ENCODE results near the gene TNFRSF9. TPM values are rescaled to one million over a fixed set of nuclear protein-coding genes. Genes with fewer than 3 reads are reported as not detected.

The TNFRSF9 gene
- total and polyA plus RNA-seq, 9 of the 15 experiments (the other 6 are each of a cell fraction or from before 2014, with no cell fraction given), result 0.04 to 0.29 (median 0.08) TPM; not detected in 1

- no peak overlapping the region for H3K27ac ChIP-seq (ENCODE audit: extremely low read depth, low read depth, low read length)
- WGBS (ENCODE audit: insufficient coverage, low coverage, missing lambda C conversion rate), result 0% methylated on average over 1 of the region's 1 CpG
- H3K79me2 ChIP-seq (ENCODE audit: control insufficient read depth, insufficient read depth, low read length), result no peaks in the 10 kb centered on the region
- FAIRE-seq (no peak), ATAC-seq (no peak), DNase-seq (ENCODE audit: extremely low read depth in 1 of 4, low spot score in 3 of 4) (no peak)
- intact Hi-C loops (cut with micrococcal nuclease) (no loop called here), in situ Hi-C loops (cut with MboI) (no loop called here)
- ChIA-PET CTCF (ENCODE audit: low intra/inter-chr PET ratio) (no interaction called here), POLR2A (interaction anchor here (0.6 kb wide), 1 partner anchor 8 kb away, joined by 4 read pairs; no protein-coding TSS in a partner anchor)
- no peaks in the 10 kb centered on the region for H3K9me1 ChIP-seq (ENCODE audit: control insufficient read depth, insufficient read depth, low read length)
- H3K36me3 ChIP-seq (ENCODE audit: control insufficient read depth, insufficient read depth, low read length), result no peaks in the 10 kb centered on the region
- BruUV-seq (replicated peaks), result no TSS peak
- H3K27me3 ChIP-seq (ENCODE audit: control insufficient read depth in 2 of 2, insufficient read depth in 2 of 2, low read length in 2 of 2), result peaks cover 15 to 23% of the 10 kb centered on the region in 2 experiments
- H2AFZ ChIP-seq (ENCODE audit: low read depth, low read length), result no peak overlapping the region
- H3K4me1 ChIP-seq (replicated peaks in 1 of 2; ENCODE audit: control insufficient read depth in 2 of 2, insufficient read depth in 2 of 2, low read length in 2 of 2), result no peaks in the 10 kb centered on the region
- H3K4me3 ChIP-seq, result no peak overlapping the region
- no peak overlapping the region for H3K9ac ChIP-seq (ENCODE audit: insufficient read depth in 1 of 2, low read depth in 2 of 2, low read length in 2 of 2)
- H4K20me1 ChIP-seq (replicated peaks; ENCODE audit: control insufficient read depth, insufficient read depth, low read length), result no peaks in the 10 kb centered on the region
- no peak overlapping the region for H3K4me2 ChIP-seq (ENCODE audit: insufficient read depth, low read length)
- no peaks in the 10 kb centered on the region for H3K9me3 ChIP-seq (replicated peaks; ENCODE audit: control insufficient read depth, insufficient read depth, low read depth, low read length)
- no peak for TF ChIP-seq SETDB1 (IDR thresholded peaks at IDR 0.05; ENCODE audit: low read length)
- no peak for TF ChIP-seq NR0B1 (IDR thresholded peaks at IDR 0.05; ENCODE audit: partially characterized antibody)
- TF ChIP-seq RB1 (IDR thresholded peaks at IDR 0.05; ENCODE audit: low read depth), result no peak
- TF ChIP-seq PATZ1 (CRISPR knock-in tag; IDR thresholded peaks at IDR 0.05; ENCODE audit: borderline replicate concordance), result no peak
- TF ChIP-seq ZNF3 (CRISPR knock-in tag; IDR thresholded peaks at IDR 0.05), result no peak
- no peak for TF ChIP-seq ZNF217 (CRISPR knock-in tag; IDR thresholded peaks at IDR 0.05)
- no peak for TF ChIP-seq EZH2 (IDR thresholded peaks at IDR 0.05; ENCODE audit: borderline replicate concordance, low read depth, low read length)
- no peak for TF ChIP-seq ZBTB2 (IDR thresholded peaks at IDR 0.05)
- no peak for TF ChIP-seq CHD4 (IDR thresholded peaks at IDR 0.05; ENCODE audit: insufficient read depth, insufficient replicate concordance, low read depth, low read length, poor library complexity, severe bottlenecking)
- no peak for TF ChIP-seq RBM22 (IDR thresholded peaks at IDR 0.05; ENCODE audit: low read depth, low read length, poor library complexity, severe bottlenecking)
- TF ChIP-seq BRD9 (IDR thresholded peaks at IDR 0.05; ENCODE audit: low read depth, partially characterized antibody), result no peak
- TF ChIP-seq CBX2 (IDR thresholded peaks at IDR 0.05; ENCODE audit: insufficient read depth, low read length, poor library complexity, severe bottlenecking), result no peak
- no peak for TF ChIP-seq ZBTB26 (CRISPR knock-in tag; IDR thresholded peaks at IDR 0.05)
- TF ChIP-seq POLR2AphosphoS5 (IDR thresholded peaks at IDR 0.05; ENCODE audit: control insufficient read depth, insufficient read depth, low read depth, low read length), result no peak
- no peak for TF ChIP-seq FOXK2 (conservative IDR thresholded peaks at IDR 0.05 in 1 of 2, IDR thresholded peaks at IDR 0.05 in 1 of 2; ENCODE audit: low read depth in 2 of 2)
- TF ChIP-seq CC2D1A (IDR thresholded peaks at IDR 0.05), result no peak
- TF ChIP-seq ZKSCAN1 (IDR thresholded peaks at IDR 0.05; ENCODE audit: low read depth, low read length), result no peak
- TF ChIP-seq ZNF79 (CRISPR knock-in tag; IDR thresholded peaks at IDR 0.05; ENCODE audit: low read depth), result no peak
These were observed 62.6 kb downstream of the TNFRSF9 start for GRCh38 chr1:7878027-7878426.

Measured in K562 (cell line).